ENCODE data around the gene RASGRF1. TPM values are rescaled to one million over a fixed set of nuclear protein-coding genes. Genes with fewer than 3 reads are reported as not detected.

Gene RASGRF1
- total RNA-seq, 1 experiment from 2014 or later: not detected

Other genes starting within 250 kb of the RASGRF1 start
- gene MORF4L1, start 217.9 kb downstream of the RASGRF1 start, total RNA-seq (2014; rRNA removed; shearing (Covaris generic)): 270 and 334 TPM in 2 replicates
- gene CTSH, start 145.7 kb downstream of the RASGRF1 start, total RNA-seq (2014; rRNA removed; shearing (Covaris generic)): 8.2 and 27.5 TPM in 2 replicates
- not detected in 2 replicates for gene ANKRD34C, start 191.9 kb upstream of the RASGRF1 start, total RNA-seq (2014; rRNA removed; shearing (Covaris generic))
- 78.0 and 86.1 TPM in 2 replicates for gene TMED3, start 220.3 kb upstream of the RASGRF1 start, total RNA-seq (2014; rRNA removed; shearing (Covaris generic))

All from Daoy (cell line).